ENCODE results near the gene WDR36. TPM values are rescaled to one million over a fixed set of nuclear protein-coding genes. Genes with fewer than 3 reads are reported as not detected.

The WDR36 gene
- total RNA-seq, 4 donors from 2014 or later, result 13.7 to 26.3 (median 19.9) TPM

DNA sequence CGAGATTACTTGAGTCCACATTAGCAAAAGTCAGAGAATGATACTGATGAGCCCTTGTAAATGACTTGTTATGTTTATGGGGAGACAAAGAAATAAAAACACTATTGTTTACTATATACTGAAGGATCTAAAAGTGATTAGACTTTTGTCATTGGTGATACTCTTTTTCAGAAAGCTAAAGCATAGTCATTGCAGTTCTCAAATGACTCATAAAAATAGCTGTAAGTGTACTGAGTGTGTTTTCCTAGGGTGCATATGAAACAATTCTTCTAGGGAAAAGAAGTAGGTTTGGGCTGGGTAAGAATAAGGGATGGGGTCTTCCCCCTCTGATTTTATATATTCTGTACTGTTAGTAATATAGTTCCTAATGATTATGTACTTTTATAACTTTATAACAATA, 32.6 kb downstream of the WDR36 start:
- Histone ChIP-seq H3K27ac (replicated peaks in 1 of 4) (no peak overlapping the region), H3K4me3 (no peak overlapping the region), H3K36me3 (peaks cover 42 to 83% (median 66%) of the 10 kb centered on the region in 4 donors), H3K9me3 (no peaks in the 10 kb centered on the region), H3K4me1 (no peaks in the 10 kb centered on the region), H3K27me3 (no peaks in the 10 kb centered on the region)
- WGBS, result 100% methylated on average over 1 of the region's 1 CpG
- no peak for TF ChIP-seq CTCF (IDR thresholded peaks at IDR 0.05)
- TF ChIP-seq POLR2AphosphoS5 (IDR thresholded peaks at IDR 0.05), result no peak
- no peak for TF ChIP-seq POLR2A (IDR thresholded peaks at IDR 0.05; ENCODE audit: low read depth)
- no peak for TF ChIP-seq EP300 (IDR thresholded peaks at IDR 0.05)
- intact Hi-C loops (cut with DNase I), result no loop called here
- no peak for DNase-seq (ENCODE audit: extremely low spot score)

- no peaks in the 10 kb centered on the region for H3K4me1 ChIP-seq
- H3K4me3 ChIP-seq, result no peak overlapping the region
- 90% methylated on average over 3 of the region's 3 CpGs for WGBS
- H3K9me3 ChIP-seq, result no peaks in the 10 kb centered on the region
- intact Hi-C loops (cut with DNase I), result no loop called here
- no peak for DNase-seq (ENCODE audit: extremely low spot score)
- H3K36me3 ChIP-seq, result peaks cover 28 to 62% (median 47%) of the 10 kb centered on the region in 4 donors
- no peak overlapping the region for H3K27ac ChIP-seq (replicated peaks in 1 of 4)
- H3K27me3 ChIP-seq, result no peaks in the 10 kb centered on the region
- TF ChIP-seq CTCF (IDR thresholded peaks at IDR 0.05) (no peak), POLR2AphosphoS5 (IDR thresholded peaks at IDR 0.05) (no peak)
Measured at GRCh38 chr5:111126896-111127295, 34.7 kb downstream of the WDR36 start.

DNA sequence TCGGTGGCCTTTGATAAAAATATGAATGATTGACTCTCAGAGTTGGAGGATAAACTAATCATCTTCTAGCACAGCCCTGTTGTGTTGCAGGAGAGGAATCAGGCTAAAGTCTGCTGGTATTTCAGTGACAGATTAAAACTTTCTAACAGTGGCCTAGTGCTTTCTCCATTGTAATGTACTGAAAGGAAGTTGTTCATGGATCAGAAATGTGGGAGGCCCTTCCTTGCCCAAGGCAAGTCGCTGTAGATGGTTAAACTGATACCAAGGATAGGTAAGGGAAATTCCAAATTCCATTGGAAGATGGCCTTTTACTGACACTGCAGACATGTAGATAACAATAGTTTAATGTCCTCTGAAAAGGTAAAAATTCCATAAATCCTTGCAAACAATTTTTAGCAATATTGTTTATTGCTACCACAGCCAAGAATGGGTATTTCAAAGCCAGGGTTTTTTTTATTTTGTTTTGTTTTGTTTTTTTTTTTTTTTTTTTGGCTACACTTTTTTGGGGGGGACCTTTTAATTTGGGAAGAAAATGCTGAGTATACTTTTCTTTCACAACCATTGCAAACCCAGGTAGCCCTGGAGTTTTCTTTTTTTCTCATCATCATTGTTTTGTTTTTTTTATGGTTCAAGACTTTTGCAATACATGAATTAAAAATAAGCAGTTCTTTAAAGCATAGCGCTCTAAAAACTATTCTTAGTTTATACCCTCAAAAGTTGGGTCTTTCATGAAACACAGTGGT, 35.5 kb downstream of the WDR36 start:
- TF ChIP-seq CTCF (IDR thresholded peaks at IDR 0.05) (no peak), POLR2AphosphoS5 (IDR thresholded peaks at IDR 0.05) (no peak), EP300 (IDR thresholded peaks at IDR 0.05) (no peak), POLR2A (IDR thresholded peaks at IDR 0.05; ENCODE audit: low read depth) (no peak)
- DNase-seq (ENCODE audit: extremely low spot score), result no peak
- Histone ChIP-seq H3K27me3 (no peaks in the 10 kb centered on the region), H3K9me3 (no peaks in the 10 kb centered on the region), H3K27ac (replicated peaks in 1 of 4) (no peak overlapping the region), H3K36me3 (peaks cover 21 to 55% (median 40%) of the 10 kb centered on the region in 4 donors), H3K4me3 (no peak overlapping the region), H3K4me1 (no peaks in the 10 kb centered on the region)
- intact Hi-C loops (cut with DNase I), result no loop called here
- 84% methylated on average over 3 of the region's 3 CpGs for WGBS

DNA sequence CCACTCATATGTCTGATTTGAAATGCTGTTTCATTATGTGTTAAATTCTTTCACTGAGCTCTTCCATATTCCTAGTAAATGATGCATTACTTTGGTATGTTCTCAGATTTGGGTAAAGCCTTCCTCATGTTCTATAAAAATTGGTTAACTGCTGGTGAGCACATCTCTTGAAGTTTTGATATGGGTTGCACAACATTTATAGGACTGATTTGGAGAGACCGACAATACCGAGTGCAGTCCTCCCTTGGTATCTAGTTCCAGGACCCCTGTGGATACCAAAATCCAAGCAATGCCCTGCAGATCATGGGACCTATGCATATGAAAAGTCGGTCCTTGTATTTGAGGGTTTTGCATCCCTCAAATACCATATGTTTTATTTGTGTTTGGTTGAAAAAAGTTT, 37.8 kb downstream of the WDR36 start:
- peaks cover 11 to 32% (median 29%) of the 10 kb centered on the region in 4 donors for H3K36me3 ChIP-seq
- TF ChIP-seq POLR2A (IDR thresholded peaks at IDR 0.05; ENCODE audit: low read depth) (no peak), CTCF (IDR thresholded peaks at IDR 0.05) (no peak), EP300 (IDR thresholded peaks at IDR 0.05) (no peak), POLR2AphosphoS5 (IDR thresholded peaks at IDR 0.05) (no peak)
- intact Hi-C loops (cut with DNase I), result no loop called here
- no peaks in the 10 kb centered on the region for H3K9me3 ChIP-seq
- no peaks in the 10 kb centered on the region for H3K27me3 ChIP-seq
- no peak for DNase-seq (ENCODE audit: extremely low spot score)
- no peak overlapping the region for H3K4me3 ChIP-seq
- H3K27ac ChIP-seq (replicated peaks in 1 of 4), result no peak overlapping the region
- WGBS, result 89% methylated on average over 3 of the region's 3 CpGs
- H3K4me1 ChIP-seq, result no peaks in the 10 kb centered on the region

GRCh38 chr5:111131356-111131755, 39.2 kb downstream of the WDR36 start:
- H3K9me3 ChIP-seq, result no peaks in the 10 kb centered on the region
- 47% methylated on average over 2 of the region's 2 CpGs for WGBS
- no peak overlapping the region for H3K27ac ChIP-seq (replicated peaks in 1 of 4)
- H3K27me3 ChIP-seq, result peaks cover 0 to 3% (median 0%) of the 10 kb centered on the region in 4 donors
- intact Hi-C loops (cut with DNase I), result no loop called here
- H3K4me1 ChIP-seq, result no peaks in the 10 kb centered on the region
- DNase-seq (ENCODE audit: extremely low spot score), result no peak
- TF ChIP-seq POLR2AphosphoS5 (IDR thresholded peaks at IDR 0.05) (no peak), CTCF (IDR thresholded peaks at IDR 0.05) (no peak), EP300 (IDR thresholded peaks at IDR 0.05) (no peak)
- peaks cover 0 to 18% (median 17%) of the 10 kb centered on the region in 4 donors for H3K36me3 ChIP-seq
- H3K4me3 ChIP-seq, result no peak overlapping the region
